Prostate gland (tissue), 2 donors: ENCODE data around the gene PEX11G. TPM values are rescaled to one million over a fixed set of nuclear protein-coding genes. Genes with fewer than 3 reads are reported as not detected.
A peak's percentile ranks its signal among the peaks of the same experiment; 100 is the strongest.

ENCODE experiments used
- DNase-seq: peaks from one replicate; pipeline ENCODE4 v3.0.0-alpha.2; 2019; ENCODE audit warnings: low spot score
- H3K27ac ChIP-seq, 2 donors: fragments of 200-600 bp; sonication (generic); 2 replicates each; pipeline ENCODE4 v1.5.1; 2017 to 2019
- H3K27me3 ChIP-seq: fragments of 200-600 bp; sonication (generic); replicated peaks from 2 replicates; pipeline ENCODE4 v1.5.1; 2019; ENCODE audit not compliant: insufficient read depth
- H3K36me3 ChIP-seq, 2 donors: fragments of 200-600 bp; sonication (generic); 1 replicate in 1 of 2; 2 replicates in 1 of 2; pipeline versions ENCODE4 v1.5.1 to v1.8.1; 2017 to 2019
- H3K4me1 ChIP-seq: fragments of 200-600 bp; sonication (generic); replicated peaks from 2 replicates; pipeline ENCODE4 v1.5.1; 2019
- H3K4me3 ChIP-seq, 2 donors: fragments of 200-600 bp; sonication (generic); 2 replicates each; pipeline ENCODE4 v1.5.1; 2017 to 2019
- H3K9me3 ChIP-seq: fragments of 200-600 bp; sonication (generic); 2 replicates; pipeline ENCODE4 v1.5.1; 2017
- POLR2A ChIP-seq: fragments of 450-650 bp; IDR thresholded peaks from one replicate; pipeline ENCODE4 v1.6.1; 2016; ENCODE audit warnings: antibody characterized with exemption, mild to moderate bottlenecking
- POLR2AphosphoS5 ChIP-seq: sonication (generic); formaldehyde crosslinking; IDR thresholded peaks from one replicate; pipeline ENCODE4 v1.6.1; 2017; ENCODE audit warnings: antibody characterized with exemption
- WGBS: methylation state at CpG from one replicate; pipeline ENCODE4 v1.1.5; 2018; 5-methylcytosine and 5-hydroxymethylcytosine counted together
- intact Hi-C: fragments of 100-400 bp; cut with DNase I; formaldehyde crosslinking; loops from one replicate; pipeline ENCODE4 v1.14.2; 2022
- total RNA-seq, 2 donors: library from RNA; depleted of rRNA; stranded (reverse); fragments of >200 nt; gene quantifications; one replicate each; pipeline ENCODE4 v1.1.0, GENCODE V29; 2016
- TF ChIP-seq, protein P1 (sequence below), 4 experiments: fragments of 200-600 bp in 2 of 4; fragments of 450-650 bp in 2 of 4; sonication (generic) in 2 of 4; IDR thresholded peaks; 1 replicate in 3 of 4; 2 replicates in 1 of 4; pipeline ENCODE4 v1.5.1; 2016 to 2019; ENCODE audit warnings: antibody characterized with exemption in 4 of 4, mild to moderate bottlenecking in 2 of 4, moderate library complexity in 2 of 4

Gene PEX11G
- total RNA-seq, 2 donors from 2014 or later, result 13.1 to 17.4 TPM

DNA sequence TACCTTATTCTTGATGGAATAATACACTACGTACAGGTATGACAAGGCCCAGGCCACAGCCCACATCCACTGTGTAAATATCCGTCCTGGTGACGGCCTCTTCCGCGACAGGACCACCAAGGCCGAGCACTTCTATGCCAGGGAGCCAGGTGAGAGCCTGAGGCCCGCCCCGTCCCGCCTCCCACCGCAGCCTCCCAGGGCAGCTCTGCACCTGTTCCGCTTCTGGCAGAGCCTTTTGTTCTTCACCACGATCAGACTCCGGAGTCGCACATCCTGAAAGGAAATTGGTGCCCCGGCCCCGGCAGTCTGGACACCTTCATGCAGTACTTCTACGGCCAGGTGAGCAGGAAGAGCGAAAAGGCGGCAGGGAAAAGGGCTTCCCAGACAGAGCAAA is 16.4 kb upstream of the PEX11G start:
- Histone ChIP-seq H3K27ac (no peak overlapping the region), H3K4me1 (no peaks in the 10 kb centered on the region), H3K27me3 (no peaks in the 10 kb centered on the region), H3K9me3 (no peaks in the 10 kb centered on the region), H3K4me3 (no peak overlapping the region), H3K36me3 (no peaks in the 10 kb centered on the region)
- DNase-seq, result no peak
- 52% methylated on average over 19 of the region's 19 CpGs for WGBS
- no peak for TF ChIP-seq POLR2AphosphoS5
- TF ChIP-seq, protein P1, sequence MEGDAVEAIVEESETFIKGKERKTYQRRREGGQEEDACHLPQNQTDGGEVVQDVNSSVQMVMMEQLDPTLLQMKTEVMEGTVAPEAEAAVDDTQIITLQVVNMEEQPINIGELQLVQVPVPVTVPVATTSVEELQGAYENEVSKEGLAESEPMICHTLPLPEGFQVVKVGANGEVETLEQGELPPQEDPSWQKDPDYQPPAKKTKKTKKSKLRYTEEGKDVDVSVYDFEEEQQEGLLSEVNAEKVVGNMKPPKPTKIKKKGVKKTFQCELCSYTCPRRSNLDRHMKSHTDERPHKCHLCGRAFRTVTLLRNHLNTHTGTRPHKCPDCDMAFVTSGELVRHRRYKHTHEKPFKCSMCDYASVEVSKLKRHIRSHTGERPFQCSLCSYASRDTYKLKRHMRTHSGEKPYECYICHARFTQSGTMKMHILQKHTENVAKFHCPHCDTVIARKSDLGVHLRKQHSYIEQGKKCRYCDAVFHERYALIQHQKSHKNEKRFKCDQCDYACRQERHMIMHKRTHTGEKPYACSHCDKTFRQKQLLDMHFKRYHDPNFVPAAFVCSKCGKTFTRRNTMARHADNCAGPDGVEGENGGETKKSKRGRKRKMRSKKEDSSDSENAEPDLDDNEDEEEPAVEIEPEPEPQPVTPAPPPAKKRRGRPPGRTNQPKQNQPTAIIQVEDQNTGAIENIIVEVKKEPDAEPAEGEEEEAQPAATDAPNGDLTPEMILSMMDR (IDR thresholded peaks at IDR 0.05), result no peak
- no peak for TF ChIP-seq POLR2A
- intact Hi-C loops, result no loop called here

DNA sequence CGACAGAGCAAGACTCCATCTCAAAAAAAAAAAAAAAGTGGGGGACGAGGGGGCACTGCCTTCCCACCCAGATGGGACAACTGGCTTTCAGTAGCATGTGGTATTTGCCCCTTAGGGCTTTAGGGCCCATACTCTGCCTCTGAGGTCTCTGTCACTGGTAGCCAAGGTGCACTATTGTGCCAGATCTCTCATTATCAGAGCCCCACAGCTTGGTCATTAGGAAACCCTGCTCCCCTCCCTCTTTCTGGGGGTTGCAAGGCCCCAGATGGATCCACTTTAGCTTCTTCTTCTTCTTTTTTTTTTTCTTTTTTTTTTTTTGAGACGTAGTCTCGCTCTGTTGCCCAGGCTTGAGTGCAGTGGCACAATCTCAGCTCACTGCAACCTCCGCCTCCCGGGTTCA is 15.8 kb upstream of the PEX11G start:
- Histone ChIP-seq H3K9me3 (no peaks in the 10 kb centered on the region), H3K27me3 (no peaks in the 10 kb centered on the region), H3K27ac (no peak overlapping the region), H3K4me1 (no peaks in the 10 kb centered on the region), H3K4me3 (no peak overlapping the region), H3K36me3 (no peaks in the 10 kb centered on the region)
- no peak for DNase-seq
- 84% methylated on average over 6 of the region's 6 CpGs for WGBS
- TF ChIP-seq, protein P1 (IDR thresholded peaks at IDR 0.05), result no peak
- TF ChIP-seq POLR2A, result no peak
- TF ChIP-seq POLR2AphosphoS5, result no peak
- intact Hi-C loops, result no loop called here

DNA sequence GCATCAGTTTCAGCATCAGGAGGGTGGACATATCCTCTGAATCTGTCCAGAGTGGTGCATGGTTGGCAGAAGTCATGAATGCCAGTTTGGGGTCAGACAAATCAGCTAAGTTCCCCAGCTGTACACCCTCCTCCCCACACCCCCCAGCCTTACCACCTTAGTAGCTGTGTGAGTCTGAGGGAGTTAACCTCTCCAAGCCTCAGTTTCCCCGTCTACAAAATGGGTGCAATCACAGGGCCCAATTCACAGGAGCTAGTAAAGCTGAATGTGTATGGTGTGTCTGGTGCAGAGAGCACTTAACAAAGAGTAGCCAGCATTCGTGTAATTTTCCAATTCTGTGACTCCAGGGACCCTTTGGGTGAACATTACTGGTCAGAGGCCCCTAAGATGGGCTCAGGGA is 13.7 kb upstream of the PEX11G start:
- Histone ChIP-seq H3K27me3 (no peaks in the 10 kb centered on the region), H3K9me3 (no peaks in the 10 kb centered on the region), H3K4me1 (no peaks in the 10 kb centered on the region), H3K4me3 (no peak overlapping the region), H3K36me3 (no peaks in the 10 kb centered on the region), H3K27ac (no peak overlapping the region)
- 59% methylated on average over 2 of the region's 2 CpGs for WGBS
- DNase-seq, result no peak
- TF ChIP-seq, protein P1 (IDR thresholded peaks at IDR 0.05), result no peak
- TF ChIP-seq POLR2AphosphoS5 (no peak), POLR2A (no peak)
- intact Hi-C loops, result no loop called here

DNA sequence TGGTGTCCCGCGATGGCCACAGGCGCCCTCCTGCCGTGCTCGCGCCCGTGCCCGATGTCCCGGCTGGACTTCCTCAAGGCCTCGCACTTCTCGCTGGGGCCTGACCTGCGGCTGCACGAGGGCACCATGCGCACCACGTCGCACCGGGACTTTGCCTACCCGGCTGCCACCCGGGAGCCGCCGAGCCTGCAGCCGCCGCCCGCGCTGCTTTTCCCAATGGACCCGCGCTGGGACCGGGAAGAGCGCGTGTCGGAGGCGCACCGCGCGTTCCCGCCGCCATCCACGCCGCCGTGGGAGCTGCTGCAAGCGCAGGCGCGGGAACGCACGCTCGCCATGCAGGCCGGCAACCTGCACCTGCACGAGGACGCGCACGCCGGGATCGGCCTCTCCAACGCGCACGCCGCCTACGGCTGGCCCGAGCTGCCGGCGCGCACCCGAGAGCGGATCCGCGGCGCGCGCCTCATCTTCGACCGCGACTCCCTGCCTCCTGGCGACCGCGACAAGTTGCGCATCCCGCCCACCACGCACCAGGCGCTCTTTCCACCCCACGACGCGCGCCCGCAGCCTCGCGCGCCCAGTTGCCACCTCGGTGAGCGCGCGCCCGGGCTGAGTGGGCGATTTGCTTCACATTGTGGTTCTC is 12.1 kb upstream of the PEX11G start:
- Histone ChIP-seq H3K36me3 (no peaks in the 10 kb centered on the region), H3K27me3 (no peaks in the 10 kb centered on the region), H3K27ac (no peak overlapping the region), H3K4me1 (no peaks in the 10 kb centered on the region), H3K9me3 (no peaks in the 10 kb centered on the region), H3K4me3 (peak overlapping the region; percentile 21 to 29)
- TF ChIP-seq, protein P1 (IDR thresholded peaks at IDR 0.05), result peak in 2 of 4 experiments; percentile 24 to 27
- TF ChIP-seq POLR2A, result no peak
- 4% methylated on average over 49 of the region's 93 CpGs for WGBS
- intact Hi-C loops, result no loop called here
- DNase-seq, result peak; percentile 60

DNA sequence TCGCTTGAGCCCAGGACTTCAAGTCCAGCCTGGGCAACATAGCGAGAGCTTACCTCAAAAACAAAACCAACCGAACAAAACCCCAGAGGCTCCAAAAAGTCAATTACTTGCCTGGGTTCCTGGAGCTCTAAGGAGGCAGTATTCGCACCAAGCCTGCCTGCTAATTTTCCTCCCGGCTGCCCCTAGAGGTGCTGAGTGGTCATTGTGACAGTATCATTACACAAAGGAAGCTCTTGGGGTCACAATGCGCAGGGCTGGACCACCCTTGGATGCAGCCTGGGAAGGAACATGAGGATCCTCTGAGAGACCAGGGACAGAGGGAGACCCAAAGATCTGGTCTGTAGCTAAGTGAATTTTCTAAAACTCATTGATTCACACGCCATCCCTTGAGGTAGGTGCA is 8.5 kb upstream of the PEX11G start:
- Histone ChIP-seq H3K36me3 (no peaks in the 10 kb centered on the region), H3K27me3 (no peaks in the 10 kb centered on the region), H3K9me3 (no peaks in the 10 kb centered on the region), H3K27ac (no peak overlapping the region), H3K4me1 (no peaks in the 10 kb centered on the region), H3K4me3 (no peak overlapping the region)
- DNase-seq, result no peak
- WGBS, result 66% methylated on average over 7 of the region's 7 CpGs
- TF ChIP-seq POLR2AphosphoS5, result no peak
- TF ChIP-seq, protein P1 (IDR thresholded peaks at IDR 0.05), result peak in 1 of 4 experiments; percentile 18
- intact Hi-C loops, result no loop called here
